HG02571 (cell line): Measurements from ENCODE around the gene MGAT5.

ENCODE experiments used
- ATAC-seq: cut with Tn5 transposase; IDR thresholded peaks from one replicate; pipeline ENCODE4 v1.9.1; 2021; ENCODE audit warnings: mild to moderate bottlenecking, moderate library complexity; ENCODE audit not compliant: unreplicated experiment

Gene MGAT5

GRCh38 chr2:134413430-134413829 is 159.6 kb downstream of the MGAT5 start:
- no peak for ATAC-seq

DNA sequence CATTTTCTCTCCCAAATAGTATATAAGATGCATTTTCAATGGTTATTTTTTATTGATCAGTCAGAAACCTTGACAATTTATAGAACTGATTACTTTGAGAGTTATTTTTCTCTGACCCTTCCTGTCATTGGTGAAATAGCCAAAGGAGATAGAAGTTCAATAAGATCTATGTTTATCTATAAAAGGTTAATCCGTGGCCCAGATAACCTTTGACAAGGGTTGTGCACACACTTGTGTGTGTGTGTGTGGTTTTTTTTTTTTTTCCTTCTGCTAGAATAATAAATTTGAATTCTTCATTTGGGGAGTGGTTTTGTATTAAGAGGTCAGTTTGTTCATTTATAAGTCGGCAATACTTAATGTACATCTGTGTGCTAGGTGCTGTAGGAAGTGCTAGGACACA is 160.0 kb downstream of the MGAT5 start:
- no peak for ATAC-seq

DNA sequence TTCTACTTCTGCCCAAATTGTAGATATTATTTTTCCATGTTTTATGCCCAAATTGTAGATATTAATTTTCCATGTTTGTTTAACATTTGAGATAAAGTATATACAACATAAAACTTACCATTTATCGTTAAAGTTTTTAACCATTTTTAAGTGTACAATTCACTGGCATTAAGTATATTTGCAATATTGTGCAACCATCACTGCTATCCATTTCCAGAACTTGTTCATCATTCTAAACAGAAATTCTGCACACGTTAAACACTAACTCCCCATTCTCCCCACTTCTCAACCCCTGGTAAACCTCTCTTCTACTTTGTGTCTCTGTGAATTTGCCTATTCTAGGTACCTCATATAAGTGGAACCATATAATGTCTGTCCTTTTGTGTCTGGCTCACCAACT is 162.1 kb downstream of the MGAT5 start:
- no peak for ATAC-seq

GRCh38 chr2:134416637-134417036 is 162.8 kb downstream of the MGAT5 start:
- ATAC-seq, result no peak

DNA sequence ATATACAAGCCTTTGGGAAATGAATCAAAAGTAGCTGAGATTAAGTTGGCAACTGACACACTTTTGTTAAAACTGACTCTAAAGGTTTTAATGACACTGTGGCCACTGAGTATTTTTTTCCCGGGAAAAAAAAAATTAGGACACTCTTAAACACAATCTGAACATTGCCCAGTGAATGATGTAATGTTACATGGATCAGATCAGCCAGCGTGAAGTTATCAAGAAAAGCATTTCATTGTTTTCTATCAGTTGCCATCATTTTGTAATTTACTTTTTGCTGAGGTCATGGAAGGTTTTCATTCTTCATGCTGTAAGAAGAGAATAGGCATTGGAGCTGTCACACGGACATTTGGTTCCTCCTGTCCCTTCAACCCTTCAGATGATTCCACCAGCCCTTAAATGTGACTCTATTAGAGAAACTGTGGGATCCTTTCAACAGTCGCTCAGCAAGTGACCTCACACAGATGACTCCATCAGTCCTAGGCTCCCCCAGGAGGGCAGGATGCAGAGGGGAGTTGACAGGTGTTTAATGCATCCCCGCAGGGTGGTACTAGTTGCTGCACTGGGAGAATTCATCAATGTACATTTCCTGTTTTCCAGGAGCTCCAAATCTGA is 164.2 kb downstream of the MGAT5 start:
- ATAC-seq, result no peak

DNA sequence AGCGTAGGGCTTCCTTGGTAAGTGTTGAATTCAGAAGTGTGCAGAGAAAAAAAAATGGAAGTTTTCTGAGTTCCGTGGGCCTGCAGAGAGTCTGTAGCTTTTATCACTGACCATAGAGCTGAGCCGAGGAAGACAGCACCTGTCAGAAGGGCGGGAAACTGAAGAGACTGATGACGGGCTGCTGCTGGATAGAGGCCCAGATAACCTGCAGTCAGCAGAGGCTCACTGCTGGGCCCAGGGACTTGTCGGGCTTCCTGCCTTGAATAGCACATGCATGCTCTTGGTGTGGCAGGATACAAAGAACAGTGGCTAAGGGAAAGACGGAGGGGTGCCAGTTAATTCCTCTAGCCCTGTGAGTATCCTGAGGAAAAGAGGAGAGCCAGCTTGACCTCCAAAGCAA is 166.4 kb downstream of the MGAT5 start:
- ATAC-seq, result no peak

DNA sequence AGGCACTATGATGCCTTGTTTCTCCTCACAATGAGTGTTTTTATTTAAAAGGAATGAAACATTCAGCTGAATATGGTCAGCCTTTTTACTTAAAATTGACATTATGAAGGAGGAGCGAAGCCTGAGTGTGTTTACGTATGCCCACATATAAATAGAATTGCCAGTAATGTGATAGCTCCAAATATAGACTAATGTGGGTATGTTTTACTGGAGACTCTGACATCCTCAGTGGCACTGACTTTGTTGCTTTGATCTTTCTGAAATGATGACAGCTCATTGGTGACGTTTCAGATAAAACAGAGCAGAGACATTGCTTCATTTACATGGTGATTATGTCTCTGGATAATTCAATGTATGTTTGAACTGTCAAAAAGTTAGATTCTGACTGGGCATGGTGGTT is 167.0 kb downstream of the MGAT5 start:
- no peak for ATAC-seq

- no peak for ATAC-seq
These were observed 167.9 kb downstream of the MGAT5 start for GRCh38 chr2:134421556-134422328.

GRCh38 chr2:134425724-134426496 is 172.0 kb downstream of the MGAT5 start:
- no peak for ATAC-seq

GRCh38 chr2:134426721-134427120 is 172.8 kb downstream of the MGAT5 start:
- ATAC-seq, result no peak

DNA sequence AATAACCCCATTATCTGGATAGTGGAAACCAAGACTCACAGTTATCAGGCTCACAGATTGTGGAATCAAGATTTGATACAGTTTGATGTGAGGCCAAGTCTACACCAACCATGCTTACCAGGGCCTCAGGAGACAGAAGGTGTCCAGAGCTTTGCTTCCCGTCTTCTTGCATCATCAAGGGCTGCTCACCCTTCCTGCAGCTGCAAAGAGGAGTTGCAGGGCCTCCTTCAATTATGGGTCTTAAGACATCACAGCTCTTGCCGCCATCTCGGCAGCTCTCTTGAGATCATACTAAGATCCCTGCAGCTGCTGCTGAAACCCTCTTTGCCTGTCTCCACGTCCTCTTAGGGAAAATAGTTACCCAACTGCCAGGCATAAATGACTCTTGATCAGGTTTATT is 176.0 kb downstream of the MGAT5 start:
- no peak for ATAC-seq

DNA sequence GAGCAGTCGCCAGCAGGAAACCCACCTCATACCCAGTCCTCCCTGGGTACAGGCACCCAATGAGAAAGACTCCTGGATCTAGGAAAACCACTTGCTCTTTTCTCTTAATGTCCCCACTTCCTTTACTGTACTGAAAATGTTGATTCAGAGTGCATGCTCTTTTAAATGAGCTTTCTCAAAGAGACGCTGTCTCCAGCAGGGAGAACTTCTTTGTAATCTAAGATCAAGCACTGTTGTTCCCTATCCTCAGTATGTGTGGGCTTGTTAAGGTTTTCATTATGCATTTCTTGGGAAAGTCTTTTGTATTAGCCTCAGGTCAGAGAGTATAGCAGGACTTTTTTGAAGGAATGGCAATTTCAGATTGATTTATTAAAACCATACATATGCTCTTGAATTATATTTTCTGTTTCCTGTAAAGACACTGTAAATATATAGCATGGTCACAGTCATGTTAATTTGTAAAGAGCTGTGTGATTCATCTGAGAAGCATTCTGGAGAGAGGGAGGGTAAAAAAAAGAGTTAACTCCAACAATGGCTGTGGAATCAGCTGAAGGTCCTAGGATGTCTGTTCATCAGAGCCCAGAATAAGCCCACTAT is 178.1 kb downstream of the MGAT5 start:
- no peak for ATAC-seq

GRCh38 chr2:134432435-134432883 is 178.6 kb downstream of the MGAT5 start:
- no peak for ATAC-seq

GRCh38 chr2:134433469-134433868 is 179.6 kb downstream of the MGAT5 start:
- ATAC-seq, result no peak

- ATAC-seq, result no peak
These were observed 180.1 kb downstream of the MGAT5 start for GRCh38 chr2:134433979-134434378.

DNA sequence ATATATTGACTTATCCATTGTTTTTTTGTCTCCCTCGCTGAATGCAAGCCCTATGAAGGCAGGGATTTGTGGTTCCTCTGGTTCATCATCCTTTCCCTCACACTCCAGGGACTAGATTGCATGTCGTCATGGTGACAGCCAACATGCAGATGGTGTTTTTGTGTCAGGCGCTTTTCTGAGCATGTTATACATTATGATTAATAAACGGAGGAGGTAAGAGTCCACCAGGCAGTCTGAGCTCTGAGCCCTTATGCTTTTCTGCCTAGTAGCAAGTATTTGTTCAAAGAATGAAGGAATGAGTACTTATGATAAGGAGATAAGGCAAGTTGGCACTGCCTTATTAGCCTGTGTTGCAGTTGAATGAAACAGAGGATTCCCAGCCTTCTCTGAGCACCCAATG is 181.6 kb downstream of the MGAT5 start:
- ATAC-seq, result no peak

GRCh38 chr2:134435936-134436335 is 182.1 kb downstream of the MGAT5 start:
- ATAC-seq, result no peak

DNA sequence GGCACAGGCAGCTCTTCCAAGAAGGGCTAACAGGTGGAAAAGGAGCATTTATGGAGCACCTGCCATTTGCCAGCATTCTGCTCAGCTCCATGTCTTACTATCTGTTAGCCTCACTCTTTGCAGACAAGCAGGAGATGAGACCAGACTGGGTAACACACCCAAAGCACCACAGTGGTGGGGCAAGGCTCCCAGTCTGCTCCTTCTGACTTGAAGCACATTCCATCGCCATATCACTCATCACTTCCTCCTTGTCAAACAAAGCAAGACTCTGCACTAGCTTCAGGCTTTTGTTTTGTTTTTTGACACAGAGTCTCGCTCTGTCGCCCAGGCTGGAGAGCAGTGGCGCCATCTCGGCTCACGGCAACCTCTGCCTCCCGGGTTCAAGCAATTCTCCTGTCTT is 182.8 kb downstream of the MGAT5 start:
- no peak for ATAC-seq

- no peak for ATAC-seq
These were observed 184.5 kb downstream of the MGAT5 start for GRCh38 chr2:134438371-134438770.

- ATAC-seq, result no peak
These were observed 186.6 kb downstream of the MGAT5 start for GRCh38 chr2:134440336-134440909.
